Measurements from ENCODE around the gene RAB31.

DNA sequence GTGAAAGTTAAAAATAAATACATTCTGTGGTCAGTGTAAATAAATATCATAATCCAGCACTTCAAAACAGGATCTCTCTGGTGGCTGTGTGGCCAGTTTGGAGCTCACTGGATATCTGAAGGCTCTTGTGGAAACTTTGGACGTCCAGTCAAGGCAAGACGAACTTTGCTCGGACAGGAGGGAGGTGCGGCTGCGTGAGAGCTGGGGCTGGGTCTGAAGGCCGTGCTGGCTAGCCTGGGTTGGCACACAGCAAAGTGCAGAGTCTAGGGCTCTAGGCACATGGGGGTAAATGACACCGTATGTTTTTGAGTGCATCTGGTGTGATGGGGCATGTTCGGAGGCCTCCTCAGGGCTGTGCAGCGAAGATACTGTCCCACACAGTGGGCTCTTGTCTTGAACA is 98.8 kb downstream of the RAB31 start:
- TF ChIP-seq, protein P1, sequence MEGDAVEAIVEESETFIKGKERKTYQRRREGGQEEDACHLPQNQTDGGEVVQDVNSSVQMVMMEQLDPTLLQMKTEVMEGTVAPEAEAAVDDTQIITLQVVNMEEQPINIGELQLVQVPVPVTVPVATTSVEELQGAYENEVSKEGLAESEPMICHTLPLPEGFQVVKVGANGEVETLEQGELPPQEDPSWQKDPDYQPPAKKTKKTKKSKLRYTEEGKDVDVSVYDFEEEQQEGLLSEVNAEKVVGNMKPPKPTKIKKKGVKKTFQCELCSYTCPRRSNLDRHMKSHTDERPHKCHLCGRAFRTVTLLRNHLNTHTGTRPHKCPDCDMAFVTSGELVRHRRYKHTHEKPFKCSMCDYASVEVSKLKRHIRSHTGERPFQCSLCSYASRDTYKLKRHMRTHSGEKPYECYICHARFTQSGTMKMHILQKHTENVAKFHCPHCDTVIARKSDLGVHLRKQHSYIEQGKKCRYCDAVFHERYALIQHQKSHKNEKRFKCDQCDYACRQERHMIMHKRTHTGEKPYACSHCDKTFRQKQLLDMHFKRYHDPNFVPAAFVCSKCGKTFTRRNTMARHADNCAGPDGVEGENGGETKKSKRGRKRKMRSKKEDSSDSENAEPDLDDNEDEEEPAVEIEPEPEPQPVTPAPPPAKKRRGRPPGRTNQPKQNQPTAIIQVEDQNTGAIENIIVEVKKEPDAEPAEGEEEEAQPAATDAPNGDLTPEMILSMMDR (IDR thresholded peaks at IDR 0.05; ENCODE audit: low read depth, low read length) = no peak
- TF ChIP-seq POLR2A (IDR thresholded peaks at IDR 0.05; ENCODE audit: extremely low read depth, insufficient read length) = no peak
- TF ChIP-seq, protein P2, sequence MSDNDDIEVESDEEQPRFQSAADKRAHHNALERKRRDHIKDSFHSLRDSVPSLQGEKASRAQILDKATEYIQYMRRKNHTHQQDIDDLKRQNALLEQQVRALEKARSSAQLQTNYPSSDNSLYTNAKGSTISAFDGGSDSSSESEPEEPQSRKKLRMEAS (IDR thresholded peaks at IDR 0.05; ENCODE audit: low read depth, low read length) = no peak
